ENCODE measurements around the gene PIF1. TPM values are rescaled to one million over a fixed set of nuclear protein-coding genes. Genes with fewer than 3 reads are reported as not detected.

PIF1 gene
- total RNA-seq, 1 experiment from 2014 or later = 74.4 TPM

GRCh38 chr15:64770626-64771025 is 54.8 kb downstream of the PIF1 start:
- Histone ChIP-seq H3K27me3 (ENCODE audit: insufficient read depth, low read length) (no peaks in the 10 kb centered on the region), H3K79me1 (ENCODE audit: insufficient read depth, low read depth, low read length, poor library complexity, severe bottlenecking) (peaks cover 3% of the 10 kb centered on the region), H2BK12ac (ENCODE audit: insufficient read length, low read depth, low read length) (no peak overlapping the region), H3K27ac (ENCODE audit: insufficient read length, low read depth, low read length) (no peak overlapping the region), H4K5ac (ENCODE audit: insufficient read length, low read depth, low read length) (no peak overlapping the region), H3K4me2 (ENCODE audit: insufficient read depth, insufficient read length, low read length) (no peak overlapping the region), H3K56ac (ENCODE audit: insufficient read length, low read depth, low read length) (no peak overlapping the region), H3K9ac (ENCODE audit: extremely low read depth, insufficient read length, low read length) (no peak overlapping the region), H4K91ac (ENCODE audit: insufficient read length, low read depth, low read length) (no peak overlapping the region), H3K18ac (ENCODE audit: insufficient read length, low read depth, low read length) (no peak overlapping the region), H2AFZ (ENCODE audit: low read length) (no peak overlapping the region), H3T11ph (ENCODE audit: low read length) (no peak overlapping the region), H2BK20ac (ENCODE audit: low read depth, low read length, poor library complexity, severe bottlenecking) (no peak overlapping the region), H2BK120ac (ENCODE audit: low read depth, low read length, poor library complexity, severe bottlenecking) (no peak overlapping the region), H4K8ac (replicated peaks; ENCODE audit: insufficient read length, low read depth, low read length) (no peak overlapping the region), H3K14ac (ENCODE audit: insufficient read depth, low read length) (no peak overlapping the region; the same call in 1 of the 2 replicates), H3K23ac (ENCODE audit: insufficient read length, low read depth, low read length) (no peak overlapping the region), H2AK5ac (ENCODE audit: insufficient read length, low read length) (no peak overlapping the region), H4K20me1 (ENCODE audit: control insufficient read depth, insufficient read depth, insufficient read length) (no peaks in the 10 kb centered on the region), H3K9me3 (ENCODE audit: control insufficient read depth, low read depth, low read length) (no peaks in the 10 kb centered on the region), H3K23me2 (ENCODE audit: insufficient read length, low read depth, low read length, poor library complexity, severe bottlenecking) (peaks cover 9% of the 10 kb centered on the region), H3K4ac (ENCODE audit: low read depth, low read length) (no peak overlapping the region), H2BK5ac (ENCODE audit: insufficient read length, low read length) (no peak overlapping the region), H2BK15ac (ENCODE audit: low read depth, low read length) (no peak overlapping the region), H3K4me1 (ENCODE audit: insufficient read depth, low read length) (peaks cover 14% of the 10 kb centered on the region; the same call in 1 of the 2 replicates), H3K79me2 (ENCODE audit: insufficient read depth, low read length) (peaks cover 77% of the 10 kb centered on the region)
- TF ChIP-seq, protein P1, sequence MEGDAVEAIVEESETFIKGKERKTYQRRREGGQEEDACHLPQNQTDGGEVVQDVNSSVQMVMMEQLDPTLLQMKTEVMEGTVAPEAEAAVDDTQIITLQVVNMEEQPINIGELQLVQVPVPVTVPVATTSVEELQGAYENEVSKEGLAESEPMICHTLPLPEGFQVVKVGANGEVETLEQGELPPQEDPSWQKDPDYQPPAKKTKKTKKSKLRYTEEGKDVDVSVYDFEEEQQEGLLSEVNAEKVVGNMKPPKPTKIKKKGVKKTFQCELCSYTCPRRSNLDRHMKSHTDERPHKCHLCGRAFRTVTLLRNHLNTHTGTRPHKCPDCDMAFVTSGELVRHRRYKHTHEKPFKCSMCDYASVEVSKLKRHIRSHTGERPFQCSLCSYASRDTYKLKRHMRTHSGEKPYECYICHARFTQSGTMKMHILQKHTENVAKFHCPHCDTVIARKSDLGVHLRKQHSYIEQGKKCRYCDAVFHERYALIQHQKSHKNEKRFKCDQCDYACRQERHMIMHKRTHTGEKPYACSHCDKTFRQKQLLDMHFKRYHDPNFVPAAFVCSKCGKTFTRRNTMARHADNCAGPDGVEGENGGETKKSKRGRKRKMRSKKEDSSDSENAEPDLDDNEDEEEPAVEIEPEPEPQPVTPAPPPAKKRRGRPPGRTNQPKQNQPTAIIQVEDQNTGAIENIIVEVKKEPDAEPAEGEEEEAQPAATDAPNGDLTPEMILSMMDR (conservative IDR thresholded peaks at IDR 0.05) = no peak
- no peak for DNase-seq
- Mint-ChIP-seq H3K4me1 (peaks cover 44 to 45% of the 10 kb centered on the region in 2 experiments), H3K27ac (peak overlapping the region in 2 of 3 experiments; percentile 44 to 70; a peak in 1 of 7 replicates), H3K9me3 (no peaks in the 10 kb centered on the region), H3K4me3 (no peak overlapping the region), H3K27me3 (ENCODE audit: low read depth) (no peaks in the 10 kb centered on the region), H3K36me3 (ENCODE audit: insufficient read depth in 1 of 3, low read depth in 3 of 3) (peaks cover 9 to 22% (median 13%) of the 10 kb centered on the region in 3 experiments; a peak in 5 of 7 replicates)
- no CpG with 5 or more reads among the region's 2 CpGs for WGBS (ENCODE audit: extremely low coverage, insufficient read length, low lambda C conversion rate)

Data from H9 (cell line).